GM19193 (cell line): ENCODE data around the gene MACF1.

Experiments used
- POLR2A ChIP-seq: IDR thresholded peaks from 4 replicates; pipeline ENCODE4 v1.6.1; 2011; ENCODE audit not compliant: insufficient read depth, insufficient read length; ENCODE audit errors: extremely low read depth

Gene MACF1

GRCh38 chr1:39478126-39478915, 273.8 kb downstream of the MACF1 start:
- TF ChIP-seq POLR2A = no peak

GRCh38 chr1:39481289-39481688, 276.8 kb downstream of the MACF1 start:
- no peak for TF ChIP-seq POLR2A

- no peak for TF ChIP-seq POLR2A
These were observed 278.8 kb downstream of the MACF1 start for GRCh38 chr1:39483276-39483675.

GRCh38 chr1:39484564-39484963, 280.1 kb downstream of the MACF1 start:
- TF ChIP-seq POLR2A = no peak

GRCh38 chr1:39485046-39485803, 280.7 kb downstream of the MACF1 start:
- no peak for TF ChIP-seq POLR2A

- no peak for TF ChIP-seq POLR2A
These were observed 283.6 kb downstream of the MACF1 start for GRCh38 chr1:39488012-39488545.

- TF ChIP-seq POLR2A = no peak
These were observed 284.5 kb downstream of the MACF1 start for GRCh38 chr1:39488793-39489566.

GRCh38 chr1:39489567-39490239, 285.2 kb downstream of the MACF1 start:
- TF ChIP-seq POLR2A = no peak

GRCh38 chr1:39490596-39491145, 286.2 kb downstream of the MACF1 start:
- TF ChIP-seq POLR2A = no peak

- no peak for TF ChIP-seq POLR2A
These were observed 286.8 kb downstream of the MACF1 start, which contains the start of gene BMP8A for GRCh38 chr1:39491146-39491921. BMP8A (plus strand) TSS chr1:39491636; CDS start chr1:39491992, 356 bp downstream.

- TF ChIP-seq POLR2A = no peak
These were observed 290.3 kb downstream of the MACF1 start for GRCh38 chr1:39494671-39495410.

- TF ChIP-seq POLR2A = no peak
These were observed 293.1 kb downstream of the MACF1 start for GRCh38 chr1:39497585-39497984.

- no peak for TF ChIP-seq POLR2A
These were observed 295.2 kb downstream of the MACF1 start for GRCh38 chr1:39499668-39500067.

- no peak for TF ChIP-seq POLR2A
These were observed 296.4 kb downstream of the MACF1 start for GRCh38 chr1:39500862-39501389.
